Erythroblast (primary cell): Measurements from ENCODE around the gene MARK2.

Experiments
- GATA1 ChIP-seq: IDR thresholded peaks from 2 replicates; pipeline ENCODE4 v1.6.1; 2011; ENCODE audit warnings: low read depth, mild to moderate bottlenecking, control low read depth, low read length, moderate library complexity
- POLR2A ChIP-seq: IDR thresholded peaks from 2 replicates; pipeline ENCODE4 v1.6.1; 2011; ENCODE audit warnings: mild to moderate bottlenecking, low read length

DNA sequence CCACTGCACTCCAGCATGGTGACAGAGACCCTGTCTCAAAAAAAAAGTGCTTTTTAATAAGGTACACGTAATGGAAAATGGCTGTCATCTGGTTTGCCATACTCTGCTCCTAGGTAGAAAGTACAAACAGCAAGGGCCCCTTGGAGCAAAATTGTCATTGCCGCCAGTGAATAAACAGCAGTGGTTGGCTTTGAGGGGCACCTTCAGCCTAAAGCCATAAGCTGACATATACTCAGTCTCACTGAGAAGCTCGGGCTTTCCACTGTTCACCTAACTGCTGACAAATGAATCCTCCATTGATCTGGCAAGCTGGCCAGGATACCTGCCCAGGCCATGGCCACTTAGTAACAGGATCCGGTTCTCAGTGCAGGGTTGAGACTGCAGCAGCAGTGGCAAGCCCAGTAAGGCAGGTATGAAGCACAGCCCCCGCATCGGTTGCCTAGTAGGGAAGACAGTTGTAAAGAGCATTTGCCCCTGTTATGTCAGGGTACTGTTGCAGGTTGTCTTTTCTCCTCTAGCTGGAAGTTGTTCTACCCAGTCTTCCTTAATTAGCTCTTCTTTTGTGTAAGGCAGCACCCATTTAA lies 38.8 kb downstream of the MARK2 start:
- no peak for TF ChIP-seq POLR2A
- TF ChIP-seq GATA1, result no peak
